T-helper 1 cell treated with Interleukin-12 subunit alpha and Interleukin-12 subunit beta and Interleukin-4 antibody, amounts not matched to agents 30 ng/mL and 1 ng/mL, for 36 hours (primary cell): ENCODE results near the gene DIS3L. TPM values are rescaled to one million over a fixed set of nuclear protein-coding genes. Genes with fewer than 3 reads are reported as not detected.
"Not testable (repeated sequence)": the region's sequence is repeated elsewhere in the genome, so short reads cannot be mapped to it uniquely, and the experiment has no call there.

ENCODE experiments used
- intact Hi-C: fragments of 100-400 bp; cut with micrococcal nuclease; formaldehyde crosslinking; loops from one replicate; pipeline ENCODE4 v1.15.1; 2024
- total RNA-seq: library from RNA; stranded (reverse); gene quantifications from 2 replicates; pipeline ENCODE4 v1.2.3, GENCODE V29; 2022

The DIS3L gene
- total RNA-seq, 1 donor from 2014 or later, result 39.0 TPM

- intact Hi-C loops, result no loop called here
Measured at GRCh38 chr15:66308531-66308930, 15.2 kb downstream of the DIS3L start.

GRCh38 chr15:66309828-66310227 is 16.5 kb downstream of the DIS3L start:
- intact Hi-C loops, result no loop called here

GRCh38 chr15:66310786-66311185 is 17.4 kb downstream of the DIS3L start:
- intact Hi-C loops, result no loop called here

- intact Hi-C loops, result no loop called here
Measured at GRCh38 chr15:66312144-66312543, 18.8 kb downstream of the DIS3L start.

- intact Hi-C loops, result no loop called here
Measured at GRCh38 chr15:66323312-66323928, 30.1 kb downstream of the DIS3L start.

GRCh38 chr15:66326051-66326450 is 32.7 kb downstream of the DIS3L start:
- intact Hi-C loops, result no loop called here

- intact Hi-C loops, result no loop called here
Measured at GRCh38 chr15:66327736-66328135, 34.4 kb downstream of the DIS3L start.

GRCh38 chr15:66328771-66329170 is 35.4 kb downstream of the DIS3L start:
- intact Hi-C loops, result no loop called here

- intact Hi-C loops, result not testable (repeated sequence)
Measured at GRCh38 chr15:66348530-66348929, 55.2 kb downstream of the DIS3L start.

GRCh38 chr15:66356077-66356358 is 62.6 kb downstream of the DIS3L start:
- intact Hi-C loops, result loop anchor here (1.0 to 2.0 kb wide), 9 partner anchors 14 to 564 kb away; partner anchors contain the start of genes DENND4A, MAP2K1, RAB11A and SMAD6

- intact Hi-C loops, result loop anchor here (1.0 to 2.0 kb wide), 9 partner anchors 14 to 564 kb away; partner anchors contain the start of genes DENND4A, MAP2K1, RAB11A and SMAD6
Measured at GRCh38 chr15:66356359-66357236, 63.2 kb downstream of the DIS3L start, which contains the start of gene TIPIN. TSS of gene TIPIN (minus strand) at chr15:66356685. CDS start at chr15:66352947, 3,738 bp downstream.

GRCh38 chr15:66359740-66360139 is 66.4 kb downstream of the DIS3L start:
- intact Hi-C loops, result no loop called here

- intact Hi-C loops, result not testable (repeated sequence)
Measured at GRCh38 chr15:66361745-66362460, 68.5 kb downstream of the DIS3L start.

GRCh38 chr15:66362776-66363175 is 69.4 kb downstream of the DIS3L start:
- intact Hi-C loops, result no loop called here

GRCh38 chr15:66364944-66365528 is 71.7 kb downstream of the DIS3L start:
- intact Hi-C loops, result no loop called here

GRCh38 chr15:66369773-66370651 is 76.6 kb downstream of the DIS3L start:
- intact Hi-C loops, result loop anchor here (1.0 kb wide), 3 partner anchors 14 to 127 kb away; partner anchors contain the start of genes MAP2K1, SNAPC5 and TIPIN

GRCh38 chr15:66374179-66374578 is 80.8 kb downstream of the DIS3L start:
- intact Hi-C loops, result no loop called here

- intact Hi-C loops, result no loop called here
Measured at GRCh38 chr15:66378814-66379430, 85.6 kb downstream of the DIS3L start.

GRCh38 chr15:66381376-66381775 is 88.0 kb downstream of the DIS3L start:
- intact Hi-C loops, result loop anchor here (10.0 kb wide), 2 partner anchors 497 to 1077 kb away; partner anchors contain the start of gene RNU5B-1
